ENCODE results near the gene BYSL.
"Not testable (repeated sequence)": the region's sequence is repeated elsewhere in the genome, so short reads cannot be mapped to it uniquely, and the experiment has no call there.

The BYSL gene

GRCh38 chr6:41941280-41942066 is 20.2 kb downstream of the BYSL start, which contains the start of gene CCND3:
Gene CCND3, minus strand, starts transcription at chr6:41941808. Its CDS starts 159 bp downstream, at chr6:41941649.
- DNase-seq, result peak in 55 of 56 donors; percentile 29 to 93 (median 80)

GRCh38 chr6:41942067-41942851 is 21.0 kb downstream of the BYSL start:
- DNase-seq, result peak in 3 of 56 donors; percentile 21 to 55 (median 41)

GRCh38 chr6:41942882-41943281 is 21.6 kb downstream of the BYSL start:
- DNase-seq, result not testable (repeated sequence)

- DNase-seq, result no peak
These were observed 22.2 kb downstream of the BYSL start for GRCh38 chr6:41943456-41943855.

GRCh38 chr6:41947581-41948220 is 26.4 kb downstream of the BYSL start:
- no peak for DNase-seq

- no peak for DNase-seq
These were observed 33.4 kb downstream of the BYSL start for GRCh38 chr6:41954668-41955067.

GRCh38 chr6:41955412-41955811 is 34.1 kb downstream of the BYSL start:
- no peak for DNase-seq

GRCh38 chr6:41957117-41957516 is 35.8 kb downstream of the BYSL start:
- no peak for DNase-seq

GRCh38 chr6:41958022-41958856 is 36.9 kb downstream of the BYSL start:
- DNase-seq, result no peak

GRCh38 chr6:41960028-41960427 is 38.7 kb downstream of the BYSL start:
- no peak for DNase-seq

GRCh38 chr6:41963371-41963770 is 42.1 kb downstream of the BYSL start:
- DNase-seq, result no peak

GRCh38 chr6:41964201-41964887 is 43.0 kb downstream of the BYSL start:
- no peak for DNase-seq

GRCh38 chr6:41965429-41966213 is 44.3 kb downstream of the BYSL start:
- no peak for DNase-seq

GRCh38 chr6:41966214-41966920 is 45.1 kb downstream of the BYSL start:
- DNase-seq, result no peak

GRCh38 chr6:41966961-41967311 is 45.6 kb downstream of the BYSL start:
- DNase-seq, result no peak

GRCh38 chr6:41967312-41968287 is 46.3 kb downstream of the BYSL start:
- DNase-seq, result no peak

GRCh38 chr6:41970436-41970846 is 49.1 kb downstream of the BYSL start:
- DNase-seq, result peak in 1 of 56 donors; percentile 2

- no peak for DNase-seq
These were observed 51.5 kb downstream of the BYSL start for GRCh38 chr6:41972826-41973225.
